Measurements from ENCODE around the gene CAMK1D.

Gene CAMK1D

GRCh38 chr10:12658526-12658925 lies 309.2 kb downstream of the CAMK1D start:
- no peak for ATAC-seq
- TF ChIP-seq CSDC2 (CRISPR knock-in tag; IDR thresholded peaks at IDR 0.05) (no peak), GLIS3 (CRISPR knock-in tag; IDR thresholded peaks at IDR 0.05) (no peak), OSR1 (CRISPR knock-in tag; IDR thresholded peaks at IDR 0.05) (no peak), PPARA (CRISPR knock-in tag; IDR thresholded peaks at IDR 0.05; ENCODE audit: borderline replicate concordance) (no peak), TCF4 (CRISPR knock-in tag; IDR thresholded peaks at IDR 0.05; ENCODE audit: borderline replicate concordance) (no peak), ZNF565 (CRISPR knock-in tag; conservative IDR thresholded peaks at IDR 0.05; ENCODE audit: low read depth) (no peak), ESRRG (CRISPR knock-in tag; IDR thresholded peaks at IDR 0.05) (no peak), RARB (CRISPR knock-in tag; IDR thresholded peaks at IDR 0.05) (no peak), ZC3H10 (CRISPR knock-in tag; IDR thresholded peaks at IDR 0.05) (no peak), TOX (CRISPR knock-in tag; IDR thresholded peaks at IDR 0.05; ENCODE audit: borderline replicate concordance) (no peak), ZFP3 (CRISPR knock-in tag; IDR thresholded peaks at IDR 0.05) (no peak), ARNTL (CRISPR knock-in tag; IDR thresholded peaks at IDR 0.05; ENCODE audit: borderline replicate concordance, low read depth) (no peak), CSRNP3 (CRISPR knock-in tag; IDR thresholded peaks at IDR 0.05) (no peak), TSHZ2 (CRISPR knock-in tag; IDR thresholded peaks at IDR 0.05) (no peak), POU6F1 (CRISPR knock-in tag; IDR thresholded peaks at IDR 0.05; ENCODE audit: borderline replicate concordance, low read depth) (no peak), SNAI2 (CRISPR knock-in tag; IDR thresholded peaks at IDR 0.05) (no peak), ZNF70 (CRISPR knock-in tag; IDR thresholded peaks at IDR 0.05) (no peak), CREB5 (CRISPR knock-in tag; IDR thresholded peaks at IDR 0.05; ENCODE audit: low read depth) (no peak)

- TF ChIP-seq PATZ1 (CRISPR knock-in tag; IDR thresholded peaks at IDR 0.05; ENCODE audit: borderline replicate concordance): no peak
- TF ChIP-seq GLIS3 (CRISPR knock-in tag; IDR thresholded peaks at IDR 0.05): no peak
- TF ChIP-seq CREB5 (CRISPR knock-in tag; IDR thresholded peaks at IDR 0.05; ENCODE audit: low read depth): no peak
- no peak for TF ChIP-seq BACH2 (CRISPR knock-in tag; IDR thresholded peaks at IDR 0.05; ENCODE audit: borderline replicate concordance)
- TF ChIP-seq CSRNP3 (CRISPR knock-in tag; IDR thresholded peaks at IDR 0.05): no peak
- TF ChIP-seq ZFP3 (CRISPR knock-in tag; IDR thresholded peaks at IDR 0.05): no peak
- no peak for TF ChIP-seq OSR1 (CRISPR knock-in tag; IDR thresholded peaks at IDR 0.05)
- no peak for TF ChIP-seq PPARA (CRISPR knock-in tag; IDR thresholded peaks at IDR 0.05; ENCODE audit: borderline replicate concordance)
- TF ChIP-seq RARB (CRISPR knock-in tag; IDR thresholded peaks at IDR 0.05): no peak
- TF ChIP-seq ZC3H10 (CRISPR knock-in tag; IDR thresholded peaks at IDR 0.05): no peak
- no peak for TF ChIP-seq ISL1 (CRISPR knock-in tag; IDR thresholded peaks at IDR 0.05)
- no peak for TF ChIP-seq SNAI2 (CRISPR knock-in tag; IDR thresholded peaks at IDR 0.05)
- no peak for ATAC-seq
Measured at GRCh38 chr10:12659706-12660105, 310.4 kb downstream of the CAMK1D start.

Measured in SK-N-SH treated with all-trans-retinoic acid at 6 μM for 48 hours (cell line).